ENCODE results near the gene GPR18.

- TF ChIP-seq EZH2 (IDR thresholded peaks at IDR 0.05) (no peak), POLR2AphosphoS5 (IDR thresholded peaks at IDR 0.05; ENCODE audit: borderline replicate concordance, low read depth, low read length) (no peak), FOXP2 (optimal IDR thresholded peaks at IDR 0.05; ENCODE audit: control extremely low read depth, extremely low read length, insufficient read depth) (no peak)
Measured at GRCh38 chr13:99269627-99270241, 11.6 kb upstream of the GPR18 start.

All from SK-N-MC (cell line).